ENCODE data around the gene SKI. TPM values are rescaled to one million over a fixed set of nuclear protein-coding genes. Genes with fewer than 3 reads are reported as not detected.

SKI gene
- total RNA-seq, 1 experiment from 2014 or later: 28.3 TPM

GRCh38 chr1:2269193-2269921 is 41.2 kb downstream of the SKI start:
- no peak overlapping the region for H3K4me2 ChIP-seq (ENCODE audit: low read length)

GRCh38 chr1:2269922-2270259 is 41.8 kb downstream of the SKI start:
- H3K27ac ChIP-seq (ENCODE audit: low read length): no peak overlapping the region
- no peak for TF ChIP-seq EZH2 (IDR thresholded peaks at IDR 0.05; ENCODE audit: low read length, unreplicated experiment)
- no peak for TF ChIP-seq EZH2phosphoT487 (IDR thresholded peaks at IDR 0.05; ENCODE audit: borderline replicate concordance, low read length)
- TF ChIP-seq CTCF (conservative IDR thresholded peaks at IDR 0.05; ENCODE audit: low read depth, low read length): no peak
- DNase-seq: no peak
- no peaks in the 10 kb centered on the region for H3K9me3 ChIP-seq (ENCODE audit: low read length)
- no peaks in the 10 kb centered on the region for H3K4me1 ChIP-seq (ENCODE audit: insufficient read depth, low read length)
- H3K4me2 ChIP-seq (ENCODE audit: low read length): no peak overlapping the region
- intact Hi-C loops (cut with micrococcal nuclease): no loop called here
- H2AFZ ChIP-seq (ENCODE audit: low read length): no peak overlapping the region
- ChIA-PET POLR2A (ENCODE audit: unreplicated experiment) (no interaction called here), CTCF (no interaction called here)
- H3K9ac ChIP-seq (ENCODE audit: low read length): no peak overlapping the region
- H4K20me1 ChIP-seq (ENCODE audit: low read length): peaks cover 95% of the 10 kb centered on the region
- peaks cover 100% of the 10 kb centered on the region for H3K79me2 ChIP-seq (ENCODE audit: low read length)
- H3K4me3 ChIP-seq (ENCODE audit: low read length): no peak overlapping the region
- H3K36me3 ChIP-seq (ENCODE audit: low read depth, low read length): no peaks in the 10 kb centered on the region
- ATAC-seq: no peak
- H3F3A ChIP-seq (ENCODE audit: low read length, unreplicated experiment): no peaks in the 10 kb centered on the region
- H3K9me2 ChIP-seq (replicated peaks; ENCODE audit: low read length): no peaks in the 10 kb centered on the region
- BruUV-seq (replicated peaks): no TSS peak
- no peaks in the 10 kb centered on the region for H3K27me3 ChIP-seq (ENCODE audit: low read length)

More at GRCh38 chr1:2269193-2269921, 41.2 kb downstream of the SKI start:
- Histone ChIP-seq H3K27me3 (ENCODE audit: low read length) (no peaks in the 10 kb centered on the region), H4K20me1 (ENCODE audit: low read length) (peaks cover 94% of the 10 kb centered on the region), H3F3A (ENCODE audit: low read length, unreplicated experiment) (no peaks in the 10 kb centered on the region), H3K9ac (ENCODE audit: low read length) (no peak overlapping the region), H3K9me2 (replicated peaks; ENCODE audit: low read length) (no peaks in the 10 kb centered on the region), H3K36me3 (ENCODE audit: low read depth, low read length) (no peaks in the 10 kb centered on the region), H3K9me3 (ENCODE audit: low read length) (no peaks in the 10 kb centered on the region), H3K27ac (ENCODE audit: low read length) (no peak overlapping the region), H2AFZ (ENCODE audit: low read length) (no peak overlapping the region), H3K79me2 (ENCODE audit: low read length) (peaks cover 100% of the 10 kb centered on the region), H3K4me3 (ENCODE audit: low read length) (no peak overlapping the region), H3K4me1 (ENCODE audit: insufficient read depth, low read length) (no peaks in the 10 kb centered on the region)
- TF ChIP-seq EZH2 (IDR thresholded peaks at IDR 0.05; ENCODE audit: low read length, unreplicated experiment): no peak
- no peak for TF ChIP-seq EZH2phosphoT487 (IDR thresholded peaks at IDR 0.05; ENCODE audit: borderline replicate concordance, low read length)
- TF ChIP-seq CTCF (conservative IDR thresholded peaks at IDR 0.05; ENCODE audit: low read depth, low read length): no peak
- ChIA-PET CTCF (no interaction called here), POLR2A (ENCODE audit: unreplicated experiment) (no interaction called here)
- no TSS peak for BruUV-seq (replicated peaks)
- ATAC-seq: no peak
- intact Hi-C loops (cut with micrococcal nuclease): no loop called here
- DNase-seq: no peak

- Histone ChIP-seq H3K27ac (ENCODE audit: low read length) (no peak overlapping the region), H3K4me3 (ENCODE audit: low read length) (no peak overlapping the region), H3F3A (ENCODE audit: low read length, unreplicated experiment) (no peaks in the 10 kb centered on the region), H4K20me1 (ENCODE audit: low read length) (peaks cover 94% of the 10 kb centered on the region), H3K79me2 (ENCODE audit: low read length) (peaks cover 100% of the 10 kb centered on the region), H3K9me2 (replicated peaks; ENCODE audit: low read length) (no peaks in the 10 kb centered on the region), H2AFZ (ENCODE audit: low read length) (no peak overlapping the region), H3K4me2 (ENCODE audit: low read length) (no peak overlapping the region), H3K27me3 (ENCODE audit: low read length) (no peaks in the 10 kb centered on the region), H3K36me3 (ENCODE audit: low read depth, low read length) (no peaks in the 10 kb centered on the region), H3K4me1 (ENCODE audit: insufficient read depth, low read length) (no peaks in the 10 kb centered on the region), H3K9me3 (ENCODE audit: low read length) (no peaks in the 10 kb centered on the region), H3K9ac (ENCODE audit: low read length) (no peak overlapping the region)
- ATAC-seq (peak; percentile 6; the same call in 1 of the 2 replicates), DNase-seq (no peak)
- BruUV-seq (replicated peaks): no TSS peak
- intact Hi-C loops (cut with micrococcal nuclease): no loop called here
- ChIA-PET CTCF (no interaction called here), POLR2A (ENCODE audit: unreplicated experiment) (no interaction called here)
- TF ChIP-seq EZH2 (IDR thresholded peaks at IDR 0.05; ENCODE audit: low read length, unreplicated experiment) (no peak), EZH2phosphoT487 (IDR thresholded peaks at IDR 0.05; ENCODE audit: borderline replicate concordance, low read length) (no peak), CTCF (conservative IDR thresholded peaks at IDR 0.05; ENCODE audit: low read depth, low read length) (no peak)
Measured at GRCh38 chr1:2270260-2271100, 42.4 kb downstream of the SKI start.
